K562 (cell line): ENCODE results near the gene VSTM1. TPM values are rescaled to one million over a fixed set of nuclear protein-coding genes. Genes with fewer than 3 reads are reported as not detected.
A peak's percentile ranks its signal among the peaks of the same experiment; 100 is the strongest.
"Not testable (repeated sequence)": the region's sequence is repeated elsewhere in the genome, so short reads cannot be mapped to it uniquely, and the experiment has no call there.

Experiments
- ATAC-seq: fragments of 200-7000 bp; cut with Tn5 transposase; 3 replicates; pipeline ENCODE4 v1.9.1; 2020; ENCODE audit warnings: moderate library complexity
- BruUV-seq: library from RNA; stranded (reverse); fragments of 400-500 nt; replicated peaks from 2 replicates; lab custom pipeline; 2021; lab: Mats Ljungman, UMichigan
- CTCF ChIA-PET: fragments of 300-600 bp; formaldehyde crosslinking; extraction: SDS; loops from one replicate; lab custom pipeline; 2021; ENCODE audit warnings: low intra/inter-chr PET ratio; lab: Yijun Ruan, JAX
- POLR2A ChIA-PET: fragments of 300-600, 350-650 bp; sonication (Branson Sonifier 250); formaldehyde crosslinking; extraction: SDS; loops from one replicate; lab custom pipeline; 2021; ENCODE audit warnings: antibody characterized with exemption, inconsistent platforms; lab: Yijun Ruan, JAX
- DNase-seq, 4 experiments: peaks; one replicate each; pipeline versions ENCODE4 v3.0.0 to v3.0.0-alpha.2; 2011 to 2018; ENCODE audit warnings: low spot score in 3 of 4, mixed read lengths in 3 of 4; ENCODE audit errors: extremely low read depth in 1 of 4
- FAIRE-seq: peaks from 2 replicates; lab custom pipeline; 2011; peaks lifted over from hg19 to GRCh38; lab: Jason Lieb, UNC
- H2AFZ ChIP-seq: 2 replicates; pipeline ENCODE4 v1.6.0; 2011; ENCODE audit warnings: low read depth, low read length, control low read depth, inconsistent platforms
- H3K27ac ChIP-seq: fragments of 200-600 bp; 3 replicates; pipeline ENCODE4 v1.8.0; 2011; ENCODE audit warnings: low read depth, mild to moderate bottlenecking, control low read depth, inconsistent platforms, low read length, moderate library complexity, mixed read lengths; ENCODE audit errors: extremely low read depth
- H3K27me3 ChIP-seq, 2 experiments: fragments of 300-600 bp in 1 of 2; 2 replicates in 1 of 2; 3 replicates in 1 of 2; pipeline versions ENCODE4 v1.6.0 to v1.8.0; 2011; ENCODE audit warnings: inconsistent platforms in 2 of 2, low read length in 2 of 2, mild to moderate bottlenecking in 1 of 2, mixed read lengths in 1 of 2, moderate library complexity in 1 of 2; ENCODE audit not compliant: control insufficient read depth in 2 of 2, insufficient read depth in 2 of 2
- H3K36me3 ChIP-seq: fragments of 300-600 bp; 3 replicates; pipeline ENCODE4 v1.8.0; 2011; ENCODE audit warnings: mild to moderate bottlenecking, low read length, inconsistent platforms; ENCODE audit not compliant: control insufficient read depth, insufficient read depth
- H3K4me1 ChIP-seq, 2 experiments: fragments of 200-600 bp in 1 of 2; replicated peaks in 1 of 2; 2 replicates in 1 of 2; 3 replicates in 1 of 2; pipeline versions ENCODE4 v1.5.1 to v1.8.0; 2011; ENCODE audit warnings: inconsistent platforms in 2 of 2, low read length in 2 of 2, mild to moderate bottlenecking in 1 of 2, mixed read lengths in 1 of 2, moderate library complexity in 1 of 2; ENCODE audit not compliant: control insufficient read depth in 2 of 2, insufficient read depth in 2 of 2
- H3K4me2 ChIP-seq: 2 replicates; pipeline ENCODE4 v1.6.1; 2011; ENCODE audit warnings: low read length, control low read depth, inconsistent platforms, mixed read lengths; ENCODE audit not compliant: insufficient read depth
- H3K4me3 ChIP-seq: fragments of 200-600 bp; sonication (generic), shearing (Covaris generic); 2 replicates; pipeline ENCODE4 v1.5.1; 2016; ENCODE audit warnings: control low read depth, inconsistent platforms
- H3K79me2 ChIP-seq: fragments of 200-600 bp; 3 replicates; pipeline ENCODE4 v1.8.0; 2011; ENCODE audit warnings: low read length, inconsistent platforms; ENCODE audit not compliant: control insufficient read depth, insufficient read depth
- H3K9ac ChIP-seq, 2 experiments: 2 replicates each; pipeline versions ENCODE4 v1.6.0 to v1.6.1; 2011; ENCODE audit warnings: low read depth in 2 of 2, low read length in 2 of 2, control low read depth in 1 of 2, inconsistent platforms in 1 of 2, mild to moderate bottlenecking in 1 of 2, mixed read lengths in 1 of 2; ENCODE audit not compliant: insufficient read depth in 1 of 2
- H3K9me1 ChIP-seq: one replicate; pipeline ENCODE4 v1.6.0; 2011; ENCODE audit warnings: inconsistent platforms, mild to moderate bottlenecking, low read length, moderate library complexity; ENCODE audit not compliant: control insufficient read depth, insufficient read depth
- H3K9me3 ChIP-seq: replicated peaks from 2 replicates; pipeline ENCODE4 v1.5.1; 2011; ENCODE audit warnings: low read depth, low read length, inconsistent platforms; ENCODE audit not compliant: control insufficient read depth, insufficient read depth
- H4K20me1 ChIP-seq: replicated peaks from 2 replicates; pipeline ENCODE4 v1.6.1; 2011; ENCODE audit warnings: low read length, inconsistent platforms, mixed read lengths; ENCODE audit not compliant: control insufficient read depth, insufficient read depth
- CHCHD3 ChIP-seq: fragments of 250-450 bp; sonication (Bioruptor Pico); IDR thresholded peaks from 2 replicates; pipeline ENCODE4 v2.1.2; 2022; ENCODE audit warnings: mild to moderate bottlenecking
- EGR1 ChIP-seq: fragments of 450-650 bp; conservative IDR thresholded peaks from 2 replicates; pipeline ENCODE4 v1.6.1; 2017; ENCODE audit warnings: mild to moderate bottlenecking
- TCFL5 ChIP-seq: fragments of 250-450 bp; sonication (Bioruptor Pico); conservative IDR thresholded peaks from 2 replicates; pipeline ENCODE4 v1.6.1; 2021; ENCODE audit warnings: mild to moderate bottlenecking, moderate library complexity, matching md5 sums
- ZBTB26 ChIP-seq: fragments of 450-650 bp; formaldehyde crosslinking; IDR thresholded peaks from 2 replicates; pipeline ENCODE4 v1.4.0; 2022; ENCODE audit warnings: missing genetic modification characterization
- ZBTB5 ChIP-seq: fragments of 450-650 bp; IDR thresholded peaks from 2 replicates; pipeline ENCODE4 v1.6.1; 2017; ENCODE audit warnings: antibody characterized with exemption
- ZNF79 ChIP-seq: fragments of 250-450 bp; sonication (Bioruptor Pico); IDR thresholded peaks from 2 replicates; pipeline ENCODE4 v1.4.0; 2020; ENCODE audit warnings: low read depth, mild to moderate bottlenecking, moderate library complexity
- WGBS: fragments of 100-300 bp; shearing (Covaris generic); methylation state at CpG from one replicate; pipeline ENCODE4 v1.1.6; 2016; ENCODE audit warnings: low coverage, mixed read lengths; ENCODE audit not compliant: insufficient coverage; ENCODE audit errors: missing lambda C conversion rate; 5-methylcytosine and 5-hydroxymethylcytosine counted together
- in situ Hi-C: fragments of 300-500 bp; cut with MboI; formaldehyde crosslinking; loops from 4 replicates; pipeline ENCODE4 v1.15.0; 2018; ENCODE audit warnings: inconsistent platforms, mixed read lengths
- intact Hi-C: fragments of 100-400 bp; cut with micrococcal nuclease; formaldehyde crosslinking; loops from 2 replicates; pipeline ENCODE4 v1.14.2; 2022
- polyA plus RNA-seq, 8 experiments: library from polyadenylated mRNA; depleted of rRNA in 4 of 8; stranded (reverse) in 5 of 8; unstranded in 3 of 8; fragments of >200 nt; fragmentation: Nextera tagmentation in 2 of 8; fragmentation: Illumina TruSeq in 1 of 8; extraction: Ambion mirVana in 2 of 8; extraction: Trizol in 1 of 8; gene quantifications; 2 replicates each; pipeline versions ENCODE4 v1.2.1 to v1.2.3, GENCODE V29; 2011 to 2014; ENCODE audit warnings: inconsistent platforms in 1 of 8, missing spikeins in 1 of 8
- total RNA-seq, 7 experiments: library from RNA; depleted of rRNA in 6 of 7; stranded (reverse); fragments of >200 nt in 6 of 7; fragmentation: Illumina TruSeq in 2 of 7; extraction: Trizol in 2 of 7; gene quantifications; 2 replicates each; pipeline versions ENCODE4 v1.2.1 to v1.2.3, GENCODE V29; 2011 to 2021; ENCODE audit warnings: low replicate concordance in 1 of 7

Gene VSTM1
- total and polyA plus RNA-seq, 9 of the 15 experiments (the other 6 are each of a cell fraction or from before 2014, with no cell fraction given) = not detected

DNA sequence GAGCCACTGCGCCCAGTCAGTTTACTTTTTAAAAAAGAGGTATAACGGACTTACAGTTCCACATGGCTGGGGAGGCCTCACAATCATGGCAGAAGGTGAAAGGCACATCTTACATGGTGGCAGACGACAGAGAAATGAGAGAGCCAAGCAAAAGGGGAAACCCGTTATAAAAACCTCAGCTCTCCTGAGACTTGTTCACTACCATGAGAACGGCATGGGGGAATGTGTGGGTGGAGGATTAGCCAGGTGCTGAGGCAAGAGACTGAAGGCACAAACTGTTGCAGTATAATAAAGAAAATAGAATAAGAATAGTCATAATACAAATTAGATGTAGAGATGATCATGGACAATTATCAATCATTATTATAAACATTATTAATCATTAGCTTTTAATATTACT is 27.2 kb downstream of the VSTM1 start:
- not testable (repeated sequence) for BruUV-seq, H3K9ac ChIP-seq
- TF ChIP-seq EGR1 = peak; percentile 33
- TF ChIP-seq, all 486 proteins: peak for 1; not testable (repeated sequence) for 485
- H3K36me3 ChIP-seq, H3K79me2 ChIP-seq, H3K4me2 ChIP-seq, H3K9me3 ChIP-seq, H3K4me1 ChIP-seq, in situ Hi-C loops, H2AFZ ChIP-seq, H4K20me1 ChIP-seq, ATAC-seq, CTCF ChIA-PET, H3K4me3 ChIP-seq, intact Hi-C loops, POLR2A ChIA-PET, H3K27ac ChIP-seq, H3K9me1 ChIP-seq, FAIRE-seq, DNase-seq: not testable (repeated sequence)
- peaks cover 9 to 20% of the 10 kb centered on the region in 2 experiments; a peak in 4 of 5 replicates for H3K27me3 ChIP-seq
- WGBS = 6% methylated on average over 5 of the region's 5 CpGs

DNA sequence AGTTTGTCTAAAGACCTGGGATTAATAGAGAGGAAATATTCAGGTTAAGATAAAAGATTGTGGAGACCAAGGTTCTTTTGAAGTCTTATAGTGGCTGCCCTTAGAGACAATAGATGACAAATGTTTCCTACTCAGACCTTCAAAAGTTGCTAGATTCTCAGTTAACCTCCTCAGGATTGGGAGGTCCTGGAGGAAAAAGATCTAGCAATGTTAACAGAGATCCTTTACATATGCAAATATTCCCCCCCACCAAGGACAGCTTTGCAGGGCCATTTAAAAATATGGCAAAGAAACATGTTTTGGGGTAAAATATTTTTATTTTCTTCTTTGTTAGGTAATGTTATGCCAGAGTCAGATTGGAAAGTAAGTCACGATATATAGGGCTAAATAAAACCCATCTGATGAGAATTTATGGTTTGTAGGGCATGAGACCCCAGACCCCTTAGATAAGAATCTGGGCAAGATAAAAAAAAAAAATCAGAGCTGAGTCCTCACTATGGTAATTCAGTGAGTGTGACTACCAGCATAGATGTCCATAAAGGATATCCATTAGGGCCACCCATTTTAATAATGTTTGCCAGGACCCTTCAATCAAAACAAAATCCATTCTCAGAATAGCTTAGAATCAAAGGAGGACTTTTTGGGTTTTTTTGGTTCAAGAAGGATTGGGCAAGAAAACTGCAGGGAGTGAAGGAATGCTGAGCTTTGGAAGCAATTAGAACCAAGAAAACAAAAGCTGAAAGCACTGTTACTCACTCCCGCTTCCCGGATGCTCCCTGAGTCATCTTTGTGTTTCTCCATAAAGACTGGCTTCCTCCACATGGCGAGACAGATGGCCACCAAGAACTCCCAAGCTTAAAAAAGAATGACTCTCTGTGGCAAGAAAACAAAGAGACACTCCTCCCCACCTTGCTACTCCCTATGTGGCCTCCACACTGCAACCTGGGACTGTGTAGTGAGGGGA is 28.2 kb downstream of the VSTM1 start:
- Histone ChIP-seq H3K9me3 (no peaks in the 10 kb centered on the region), H3K27me3 (peaks cover 9 to 14% of the 10 kb centered on the region in 2 experiments; a peak in 4 of 5 replicates), H3K4me1 (peaks cover 3% of the 10 kb centered on the region in 2 experiments; a peak in 1 of 5 replicates), H3K4me3 (no peak overlapping the region), H3K9ac (no peak overlapping the region), H4K20me1 (no peaks in the 10 kb centered on the region), H3K9me1 (no peaks in the 10 kb centered on the region), H3K36me3 (no peaks in the 10 kb centered on the region), H3K79me2 (no peaks in the 10 kb centered on the region), H2AFZ (no peak overlapping the region), H3K4me2 (no peak overlapping the region), H3K27ac (no peak overlapping the region)
- POLR2A ChIA-PET = interaction anchor here (0.6 to 0.8 kb wide), 2 partner anchors 216 to 225 kb away, joined by 3 read pairs; no protein-coding TSS in a partner anchor
- ATAC-seq (no peak), DNase-seq (peak in 3 of 4 experiments; percentile 1 to 3 (median 2)), FAIRE-seq (no peak)
- in situ Hi-C loops (no loop called here), intact Hi-C loops (no loop called here)
- CTCF ChIA-PET = interaction anchor here (0.6 kb wide), 1 partner anchor 229 kb away, joined by 3 read pairs; no protein-coding TSS in a partner anchor
- WGBS = 4% methylated on average over 4 of the region's 4 CpGs
- no TSS peak for BruUV-seq
- TF ChIP-seq TCFL5 = no peak
- TF ChIP-seq ZBTB26 (CRISPR knock-in tag) = no peak
- TF ChIP-seq ZBTB5 = no peak
- no peak for TF ChIP-seq CHCHD3
- TF ChIP-seq ZNF79 (CRISPR knock-in tag) = no peak
